GM19397 (cell line): ENCODE data around the gene TUBGCP6.

Experiments used
- ATAC-seq: cut with Tn5 transposase; IDR thresholded peaks from one replicate; pipeline ENCODE4 v1.9.1; 2021; ENCODE audit warnings: mild to moderate bottlenecking, moderate library complexity; ENCODE audit not compliant: unreplicated experiment

TUBGCP6 gene

GRCh38 chr22:50244420-50245213 is at the start of gene TUBGCP6:
TSS of gene TUBGCP6 (minus strand) at chr22:50245023. CDS start at chr22:50244459, 564 bp downstream.
- ATAC-seq: peak; percentile 67

- ATAC-seq: no peak
These were observed 49.5 kb upstream of the TUBGCP6 start for GRCh38 chr22:50294319-50294656.

- no peak for ATAC-seq
These were observed 48.9 kb upstream of the TUBGCP6 start for GRCh38 chr22:50293441-50294318.

- ATAC-seq: no peak
These were observed 48.0 kb upstream of the TUBGCP6 start for GRCh38 chr22:50292643-50293440.

GRCh38 chr22:50289942-50290630 is 45.3 kb upstream of the TUBGCP6 start:
- ATAC-seq: no peak

- no peak for ATAC-seq
These were observed 44.5 kb upstream of the TUBGCP6 start for GRCh38 chr22:50289151-50289941.

GRCh38 chr22:50287731-50288130 is 42.9 kb upstream of the TUBGCP6 start:
- ATAC-seq: no peak

- no peak for ATAC-seq
These were observed 42.0 kb upstream of the TUBGCP6 start for GRCh38 chr22:50286701-50287318.

- ATAC-seq: no peak
These were observed 41.5 kb upstream of the TUBGCP6 start for GRCh38 chr22:50286275-50286674.

GRCh38 chr22:50285568-50286229 is 40.9 kb upstream of the TUBGCP6 start:
- ATAC-seq: no peak

- no peak for ATAC-seq
These were observed 39.7 kb upstream of the TUBGCP6 start for GRCh38 chr22:50284479-50284878.

- ATAC-seq: no peak
These were observed 39.0 kb upstream of the TUBGCP6 start for GRCh38 chr22:50283821-50284220.

- no peak for ATAC-seq
These were observed 37.7 kb upstream of the TUBGCP6 start for GRCh38 chr22:50282361-50283155.

GRCh38 chr22:50281957-50282356 is 37.1 kb upstream of the TUBGCP6 start:
- ATAC-seq: no peak

GRCh38 chr22:50281384-50281760 is 36.5 kb upstream of the TUBGCP6 start:
- no peak for ATAC-seq

- no peak for ATAC-seq
These were observed 36.0 kb upstream of the TUBGCP6 start for GRCh38 chr22:50280708-50281383.

- no peak for ATAC-seq
These were observed 35.3 kb upstream of the TUBGCP6 start for GRCh38 chr22:50280022-50280707.
